ENCODE results near the gene GDF10. TPM values are rescaled to one million over a fixed set of nuclear protein-coding genes. Genes with fewer than 3 reads are reported as not detected.

The GDF10 gene
- total RNA-seq, 1 experiment from 2014 or later: not detected

- DNase-seq (ENCODE audit: low read depth in 1 of 2, low spot score in 2 of 2): no peak
- H3K4me1 ChIP-seq (replicated peaks): no peaks in the 10 kb centered on the region
Observed at GRCh38 chr10:47289921-47290320, 10.1 kb upstream of the GDF10 start.

GRCh38 chr10:47290338-47290737, 9.7 kb upstream of the GDF10 start:
- H3K4me1 ChIP-seq (replicated peaks): no peaks in the 10 kb centered on the region
- H3K9me3 ChIP-seq (replicated peaks): no peaks in the 10 kb centered on the region
- no peak overlapping the region for H3K27ac ChIP-seq
- H3K4me3 ChIP-seq: no peak overlapping the region
- H3K27me3 ChIP-seq (replicated peaks): 0 out of 2 replicates have a peak, but pooled peaks cover 6% of the 10 kb centered on the region
- H3K36me3 ChIP-seq: no peaks in the 10 kb centered on the region
- DNase-seq (ENCODE audit: low read depth in 1 of 2, low spot score in 2 of 2): no peak

More at GRCh38 chr10:47289921-47290320, 10.1 kb upstream of the GDF10 start:
- Histone ChIP-seq H3K9me3 (replicated peaks) (no peaks in the 10 kb centered on the region), H3K27me3 (replicated peaks) (0 out of 2 replicates have a peak, but pooled peaks cover 6% of the 10 kb centered on the region), H3K4me3 (no peak overlapping the region), H3K36me3 (no peaks in the 10 kb centered on the region), H3K27ac (no peak overlapping the region)

GRCh38 chr10:47291682-47292081, 8.3 kb upstream of the GDF10 start:
- no peaks in the 10 kb centered on the region for H3K36me3 ChIP-seq
- no peak for DNase-seq (ENCODE audit: low read depth in 1 of 2, low spot score in 2 of 2)
- H3K27ac ChIP-seq: no peak overlapping the region
- H3K4me1 ChIP-seq (replicated peaks): no peaks in the 10 kb centered on the region
- H3K9me3 ChIP-seq (replicated peaks): no peaks in the 10 kb centered on the region
- H3K4me3 ChIP-seq: no peak overlapping the region
- peaks cover 13% of the 10 kb centered on the region for H3K27me3 ChIP-seq (replicated peaks)

GRCh38 chr10:47294057-47294456, 5.9 kb upstream of the GDF10 start:
- H3K9me3 ChIP-seq (replicated peaks): no peaks in the 10 kb centered on the region
- no peak overlapping the region for H3K27ac ChIP-seq
- H3K27me3 ChIP-seq (replicated peaks): peaks cover 26% of the 10 kb centered on the region
- no peaks in the 10 kb centered on the region for H3K36me3 ChIP-seq
- H3K4me3 ChIP-seq: no peak overlapping the region
- no peak for DNase-seq (ENCODE audit: low read depth in 1 of 2, low spot score in 2 of 2)
- no peaks in the 10 kb centered on the region for H3K4me1 ChIP-seq (replicated peaks)

GRCh38 chr10:47294501-47294900, 5.5 kb upstream of the GDF10 start:
- Histone ChIP-seq H3K27me3 (replicated peaks) (peaks cover 28% of the 10 kb centered on the region), H3K4me1 (replicated peaks) (no peaks in the 10 kb centered on the region), H3K9me3 (replicated peaks) (no peaks in the 10 kb centered on the region), H3K27ac (no peak overlapping the region), H3K4me3 (no peak overlapping the region), H3K36me3 (no peaks in the 10 kb centered on the region)
- no peak for DNase-seq (ENCODE audit: low read depth in 1 of 2, low spot score in 2 of 2)

GRCh38 chr10:47295411-47295810, 4.6 kb upstream of the GDF10 start:
- DNase-seq (ENCODE audit: low read depth in 1 of 2, low spot score in 2 of 2): no peak
- no peaks in the 10 kb centered on the region for H3K36me3 ChIP-seq
- no peak overlapping the region for H3K27ac ChIP-seq
- H3K27me3 ChIP-seq (replicated peaks): peaks cover 37% of the 10 kb centered on the region
- peaks cover 5% of the 10 kb centered on the region; the same call in 1 of the 2 replicates for H3K4me1 ChIP-seq (replicated peaks)
- H3K9me3 ChIP-seq (replicated peaks): no peaks in the 10 kb centered on the region
- H3K4me3 ChIP-seq: no peak overlapping the region

GRCh38 chr10:47296156-47296894, 3.7 kb upstream of the GDF10 start:
- no peak for DNase-seq (ENCODE audit: low read depth in 1 of 2, low spot score in 2 of 2)
- Histone ChIP-seq H3K9me3 (replicated peaks) (no peaks in the 10 kb centered on the region), H3K4me1 (replicated peaks) (peaks cover 6% of the 10 kb centered on the region; the same call in 1 of the 2 replicates), H3K27ac (no peak overlapping the region), H3K4me3 (no peak overlapping the region), H3K27me3 (replicated peaks) (peaks cover 47% of the 10 kb centered on the region), H3K36me3 (no peaks in the 10 kb centered on the region)

GRCh38 chr10:47296941-47297340, 3.1 kb upstream of the GDF10 start:
- H3K9me3 ChIP-seq (replicated peaks): no peaks in the 10 kb centered on the region
- no peak for DNase-seq (ENCODE audit: low read depth in 1 of 2, low spot score in 2 of 2)
- H3K36me3 ChIP-seq: no peaks in the 10 kb centered on the region
- H3K27me3 ChIP-seq (replicated peaks): peaks cover 50% of the 10 kb centered on the region
- H3K27ac ChIP-seq: no peak overlapping the region
- peaks cover 6% of the 10 kb centered on the region; the same call in 1 of the 2 replicates for H3K4me1 ChIP-seq (replicated peaks)
- no peak overlapping the region for H3K4me3 ChIP-seq

- Histone ChIP-seq H3K36me3 (no peaks in the 10 kb centered on the region), H3K27ac (no peak overlapping the region), H3K9me3 (replicated peaks) (no peaks in the 10 kb centered on the region), H3K27me3 (replicated peaks) (peaks cover 58% of the 10 kb centered on the region), H3K4me1 (replicated peaks) (peaks cover 6% of the 10 kb centered on the region; the same call in 1 of the 2 replicates), H3K4me3 (no peak overlapping the region)
- no peak for DNase-seq (ENCODE audit: low read depth in 1 of 2, low spot score in 2 of 2)
Observed at GRCh38 chr10:47297866-47298540, 2.0 kb upstream of the GDF10 start.

- no peak for DNase-seq (ENCODE audit: low read depth in 1 of 2, low spot score in 2 of 2)
- no peaks in the 10 kb centered on the region for H3K36me3 ChIP-seq
- no peaks in the 10 kb centered on the region for H3K9me3 ChIP-seq (replicated peaks)
- H3K4me3 ChIP-seq: no peak overlapping the region
- peaks cover 56% of the 10 kb centered on the region for H3K27me3 ChIP-seq (replicated peaks)
- no peak overlapping the region for H3K27ac ChIP-seq
- H3K4me1 ChIP-seq (replicated peaks): peaks cover 6% of the 10 kb centered on the region; the same call in 1 of the 2 replicates
Observed at GRCh38 chr10:47298715-47299114, 1.3 kb upstream of the GDF10 start.

- Histone ChIP-seq H3K4me3 (no peak overlapping the region), H3K36me3 (no peaks in the 10 kb centered on the region), H3K9me3 (replicated peaks) (no peaks in the 10 kb centered on the region), H3K27me3 (replicated peaks) (peaks cover 55% of the 10 kb centered on the region), H3K4me1 (replicated peaks) (peaks cover 6% of the 10 kb centered on the region; the same call in 1 of the 2 replicates), H3K27ac (no peak overlapping the region)
- no peak for DNase-seq (ENCODE audit: low read depth in 1 of 2, low spot score in 2 of 2)
Observed at GRCh38 chr10:47300429-47300931, 483 bp downstream of the GDF10 start.

GRCh38 chr10:47301833-47302232, 1.8 kb downstream of the GDF10 start:
- H3K27ac ChIP-seq: no peak overlapping the region
- H3K36me3 ChIP-seq: no peaks in the 10 kb centered on the region
- H3K9me3 ChIP-seq (replicated peaks): no peaks in the 10 kb centered on the region
- DNase-seq (ENCODE audit: low read depth in 1 of 2, low spot score in 2 of 2): no peak
- peaks cover 6% of the 10 kb centered on the region; the same call in 1 of the 2 replicates for H3K4me1 ChIP-seq (replicated peaks)
- H3K27me3 ChIP-seq (replicated peaks): peaks cover 52% of the 10 kb centered on the region
- H3K4me3 ChIP-seq: no peak overlapping the region

GRCh38 chr10:47303105-47303504, 3.1 kb downstream of the GDF10 start:
- Histone ChIP-seq H3K9me3 (replicated peaks) (no peaks in the 10 kb centered on the region), H3K4me1 (replicated peaks) (peaks cover 6% of the 10 kb centered on the region; the same call in 1 of the 2 replicates), H3K4me3 (no peak overlapping the region), H3K27me3 (replicated peaks) (peaks cover 43% of the 10 kb centered on the region), H3K36me3 (no peaks in the 10 kb centered on the region), H3K27ac (no peak overlapping the region)
- no peak for DNase-seq (ENCODE audit: low read depth in 1 of 2, low spot score in 2 of 2)

GRCh38 chr10:47303866-47304265, 3.9 kb downstream of the GDF10 start:
- peaks cover 6% of the 10 kb centered on the region; the same call in 1 of the 2 replicates for H3K4me1 ChIP-seq (replicated peaks)
- H3K27me3 ChIP-seq (replicated peaks): peaks cover 38% of the 10 kb centered on the region

More at GRCh38 chr10:47303866-47304265, 3.9 kb downstream of the GDF10 start:
- Histone ChIP-seq H3K9me3 (replicated peaks) (no peaks in the 10 kb centered on the region), H3K27ac (no peak overlapping the region), H3K4me3 (no peak overlapping the region), H3K36me3 (no peaks in the 10 kb centered on the region)
- no peak for DNase-seq (ENCODE audit: low read depth in 1 of 2, low spot score in 2 of 2)
